GM23338 (cell line): Measurements from ENCODE around the gene GALNT1. TPM values are rescaled to one million over a fixed set of nuclear protein-coding genes. Genes with fewer than 3 reads are reported as not detected.

Source experiments
- ATAC-seq: fragments of 200-7000 bp; cut with Tn5 transposase; 3 replicates; pipeline ENCODE4 v1.9.1; 2020
- DNase-seq: peaks from one replicate; pipeline ENCODE4 v3.0.0-alpha.2; 2015; ENCODE audit warnings: low spot score
- H2AFZ ChIP-seq: fragments of 200-600 bp; sonication (generic); 2 replicates; pipeline ENCODE4 v1.8.0; 2016; ENCODE audit warnings: antibody characterized with exemption, mild to moderate bottlenecking, moderate library complexity
- H3F3A ChIP-seq: fragments of 200-600 bp; sonication (generic); replicated peaks from 2 replicates; pipeline ENCODE4 v1.8.0; 2017; ENCODE audit warnings: antibody characterized with exemption, mixed run types, low read depth
- H3K27ac ChIP-seq: fragments of 200-600 bp; sonication (generic); 2 replicates; pipeline ENCODE4 v1.6.1; 2016; ENCODE audit warnings: low read depth
- H3K27me3 ChIP-seq: fragments of 200-600 bp; sonication (generic); 2 replicates; pipeline ENCODE4 v1.8.0; 2016; ENCODE audit warnings: mild to moderate bottlenecking, mixed run types, moderate library complexity; ENCODE audit not compliant: insufficient read depth
- H3K36me3 ChIP-seq: fragments of 200-600 bp; sonication (generic); 2 replicates; pipeline ENCODE4 v1.8.0; 2016; ENCODE audit warnings: mild to moderate bottlenecking; ENCODE audit not compliant: insufficient read depth
- H3K4me1 ChIP-seq: fragments of 200-600 bp; sonication (generic); 2 replicates; pipeline ENCODE4 v1.8.0; 2016; ENCODE audit warnings: mild to moderate bottlenecking, moderate library complexity; ENCODE audit not compliant: insufficient read depth
- H3K4me2 ChIP-seq: fragments of 200-600 bp; sonication (generic); 2 replicates; pipeline ENCODE4 v1.7.1; 2017; ENCODE audit warnings: mixed run types
- H3K4me3 ChIP-seq: fragments of 200-600 bp; sonication (generic); 2 replicates; pipeline ENCODE4 v1.6.1; 2016; ENCODE audit warnings: mixed run types
- H3K79me2 ChIP-seq: fragments of 200-600 bp; sonication (generic); replicated peaks from 2 replicates; pipeline ENCODE4 v1.8.0; 2017; ENCODE audit warnings: mild to moderate bottlenecking; ENCODE audit not compliant: insufficient read depth
- H3K9me2 ChIP-seq: fragments of 200-600 bp; sonication (generic); 2 replicates; pipeline ENCODE4 v1.8.0; 2017; ENCODE audit not compliant: insufficient read depth
- H4K20me1 ChIP-seq: fragments of 200-600 bp; sonication (generic); replicated peaks from 2 replicates; pipeline ENCODE4 v1.8.0; 2017; ENCODE audit warnings: mild to moderate bottlenecking; ENCODE audit not compliant: insufficient read depth
- H3K27ac Mint-ChIP-seq: 2 replicates; pipeline ENCODE4 v1.8.0; 2020; ENCODE audit warnings: inconsistent platforms, mild to moderate bottlenecking, moderate library complexity, mixed read lengths
- H3K27me3 Mint-ChIP-seq: 3 replicates; pipeline ENCODE4 v1.8.0; 2022; ENCODE audit warnings: low read depth, mild to moderate bottlenecking, moderate library complexity, mixed read lengths, inconsistent platforms; ENCODE audit not compliant: insufficient read depth, poor library complexity
- H3K36me3 Mint-ChIP-seq: 3 replicates; pipeline ENCODE4 v1.8.0; 2021; ENCODE audit warnings: low read depth, mild to moderate bottlenecking, inconsistent platforms, moderate library complexity, mixed read lengths
- H3K4me1 Mint-ChIP-seq: 3 replicates; pipeline ENCODE4 v1.8.0; 2020; ENCODE audit warnings: mild to moderate bottlenecking, inconsistent platforms, mixed read lengths
- H3K4me3 Mint-ChIP-seq: 3 replicates; pipeline ENCODE4 v1.8.0; 2021; ENCODE audit warnings: moderate library complexity, mild to moderate bottlenecking, inconsistent platforms, mixed read lengths
- H3K9me3 Mint-ChIP-seq: 3 replicates; pipeline ENCODE4 v1.8.0; 2020; ENCODE audit warnings: moderate library complexity, mild to moderate bottlenecking, inconsistent platforms, mixed read lengths
- CREB1 ChIP-seq: fragments of 250-450 bp; sonication (Bioruptor Pico); IDR thresholded peaks from 2 replicates; pipeline ENCODE4 v1.5.0; 2020; ENCODE audit warnings: low read depth, mild to moderate bottlenecking, moderate library complexity
- CTCF ChIP-seq, 2 experiments: fragments of 200-600 bp in 1 of 2; sonication (generic) in 1 of 2; conservative IDR thresholded peaks; 2 replicates each; pipeline versions ENCODE4 v1.5.1 to v1.6.1; 2016 to 2017; ENCODE audit warnings: antibody characterized with exemption in 2 of 2, low read depth in 2 of 2, mild to moderate bottlenecking in 2 of 2, moderate library complexity in 1 of 2
- ETS1 ChIP-seq: IDR thresholded peaks from 2 replicates; pipeline ENCODE4 v1.6.1; 2016; ENCODE audit warnings: antibody characterized with exemption
- EZH2 ChIP-seq: fragments of 200-600 bp; sonication (generic); IDR thresholded peaks from one replicate; pipeline ENCODE4 v1.8.0; 2017; ENCODE audit warnings: antibody characterized with exemption, mild to moderate bottlenecking, low read depth; ENCODE audit not compliant: unreplicated experiment
- EZH2phosphoT487 ChIP-seq: fragments of 200-600 bp; sonication (generic); IDR thresholded peaks from one replicate; pipeline ENCODE4 v1.8.1; 2018; ENCODE audit warnings: antibody characterized with exemption; ENCODE audit not compliant: unreplicated experiment
- JUNB ChIP-seq: IDR thresholded peaks from one replicate; pipeline ENCODE4 v1.6.1; 2016; ENCODE audit warnings: antibody characterized with exemption; ENCODE audit not compliant: unreplicated experiment
- NANOG ChIP-seq: IDR thresholded peaks from 2 replicates; pipeline ENCODE4 v1.6.1; 2016; ENCODE audit warnings: antibody characterized with exemption, borderline replicate concordance
- POLR2AphosphoS5 ChIP-seq: IDR thresholded peaks from 2 replicates; pipeline ENCODE4 v1.6.1; 2016; ENCODE audit warnings: antibody characterized with exemption, low read depth
- REST ChIP-seq: IDR thresholded peaks from one replicate; pipeline ENCODE4 v1.6.1; 2018; ENCODE audit warnings: antibody characterized with exemption; ENCODE audit not compliant: unreplicated experiment
- STAT1 ChIP-seq: IDR thresholded peaks from one replicate; pipeline ENCODE4 v1.6.1; 2016; ENCODE audit warnings: antibody characterized with exemption; ENCODE audit not compliant: unreplicated experiment
- ZNF114 ChIP-seq: fragments of 250-450 bp; sonication (Bioruptor Pico); IDR thresholded peaks from 2 replicates; pipeline ENCODE4 v1.5.0; 2020; ENCODE audit warnings: mild to moderate bottlenecking, moderate library complexity
- ZNF331 ChIP-seq: fragments of 250-450 bp; sonication (Bioruptor Pico); IDR thresholded peaks from 2 replicates; pipeline ENCODE4 v1.5.0; 2020; ENCODE audit warnings: low read depth, mild to moderate bottlenecking, moderate library complexity
- ZNF462 ChIP-seq: fragments of 250-450 bp; sonication (Bioruptor Pico); IDR thresholded peaks from 2 replicates; pipeline ENCODE4 v1.5.0; 2020; ENCODE audit warnings: mild to moderate bottlenecking, moderate library complexity
- polyA plus RNA-seq: library from polyadenylated mRNA; unstranded; fragments of >200 nt; fragmentation: Nextera tagmentation; extraction: Ambion mirVana; gene quantifications from 2 replicates; pipeline ENCODE4 v1.2.1, GENCODE V29; 2016
- total RNA-seq: library from RNA; depleted of rRNA; stranded (reverse); fragments of >200 nt; shearing (Covaris generic); gene quantifications from 2 replicates; pipeline ENCODE4 v1.2.3, GENCODE V29; 2014

The GALNT1 gene
- total and polyA plus RNA-seq, 2 experiments from 2014 or later, result 37.4 to 60.8 TPM

GRCh38 chr18:35578936-35579335 is 2.6 kb upstream of the GALNT1 start:
- Histone ChIP-seq H3K79me2 (peaks cover 20% of the 10 kb centered on the region), H3K4me2 (no peak overlapping the region), H2AFZ (no peak overlapping the region), H3K27ac (no peak overlapping the region), H4K20me1 (peaks cover 5% of the 10 kb centered on the region), H3F3A (no peaks in the 10 kb centered on the region), H3K4me3 (no peak overlapping the region), H3K4me1 (peaks cover 18% of the 10 kb centered on the region), H3K27me3 (peaks cover 25% of the 10 kb centered on the region), H3K9me2 (no peaks in the 10 kb centered on the region), H3K36me3 (peaks cover under 1% of the 10 kb centered on the region; the same call in 1 of the 2 replicates)
- no peak for ATAC-seq
- peaks cover 18% of the 10 kb centered on the region for H3K9me3 Mint-ChIP-seq
- H3K36me3 Mint-ChIP-seq, result peaks cover 12% of the 10 kb centered on the region
- H3K4me3 Mint-ChIP-seq, result no peak overlapping the region
- no peak overlapping the region for H3K27ac Mint-ChIP-seq
- TF ChIP-seq STAT1, result no peak
- TF ChIP-seq CTCF (conservative IDR thresholded peaks at IDR 0.05; ENCODE audit: low read depth in 2 of 2), result no peak
- no peak for TF ChIP-seq NANOG
- no peak for TF ChIP-seq ZNF462
- no peak for TF ChIP-seq CREB1 (CRISPR knock-in tag)
- TF ChIP-seq ETS1, result no peak
- TF ChIP-seq ZNF331, result no peak
- no peak for TF ChIP-seq EZH2phosphoT487
- TF ChIP-seq JUNB, result no peak
- TF ChIP-seq REST, result no peak
- no peak for TF ChIP-seq EZH2
- TF ChIP-seq ZNF114 (CRISPR knock-in tag), result no peak
- no peak for TF ChIP-seq POLR2AphosphoS5
- peaks cover 13% of the 10 kb centered on the region for H3K4me1 Mint-ChIP-seq
- no peaks in the 10 kb centered on the region for H3K27me3 Mint-ChIP-seq
- no peak for DNase-seq
